GM12875 (cell line): ENCODE data around the gene COPB1.

Experiments used
- H3K4me3 ChIP-seq: one replicate; pipeline ENCODE4 v1.5.1; 2011; ENCODE audit warnings: low read depth, low read length, control low read depth
- CTCF ChIP-seq: IDR thresholded peaks from 2 replicates; pipeline ENCODE4 v1.5.1; 2011; ENCODE audit warnings: low read depth, mild to moderate bottlenecking, control low read depth, inconsistent platforms, low read length, moderate library complexity, borderline replicate concordance; ENCODE audit not compliant: insufficient read depth

Gene COPB1

GRCh38 chr11:14449302-14449714, 50.3 kb downstream of the COPB1 start:
- no peak for TF ChIP-seq CTCF
- no peak overlapping the region for H3K4me3 ChIP-seq

DNA sequence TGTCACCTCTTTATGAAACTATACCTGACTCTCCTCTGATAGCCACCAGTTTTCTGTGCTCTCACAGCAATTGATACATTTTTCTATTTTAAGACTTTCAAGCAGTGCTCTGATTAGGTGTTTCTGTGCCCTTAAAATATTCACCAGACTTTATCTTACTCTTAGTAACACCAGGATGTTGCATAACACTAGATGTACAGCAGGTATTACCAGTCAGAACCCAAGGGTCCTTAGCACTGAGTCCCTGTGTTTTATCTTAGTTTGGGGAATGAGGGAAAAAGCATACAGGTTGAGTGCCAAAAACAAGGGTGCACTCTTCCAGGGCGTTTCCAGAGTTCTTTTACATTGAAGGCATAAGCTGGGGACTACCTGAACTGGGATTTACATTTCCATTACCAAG, 51.4 kb downstream of the COPB1 start:
- no peak for TF ChIP-seq CTCF
- H3K4me3 ChIP-seq: no peak overlapping the region

DNA sequence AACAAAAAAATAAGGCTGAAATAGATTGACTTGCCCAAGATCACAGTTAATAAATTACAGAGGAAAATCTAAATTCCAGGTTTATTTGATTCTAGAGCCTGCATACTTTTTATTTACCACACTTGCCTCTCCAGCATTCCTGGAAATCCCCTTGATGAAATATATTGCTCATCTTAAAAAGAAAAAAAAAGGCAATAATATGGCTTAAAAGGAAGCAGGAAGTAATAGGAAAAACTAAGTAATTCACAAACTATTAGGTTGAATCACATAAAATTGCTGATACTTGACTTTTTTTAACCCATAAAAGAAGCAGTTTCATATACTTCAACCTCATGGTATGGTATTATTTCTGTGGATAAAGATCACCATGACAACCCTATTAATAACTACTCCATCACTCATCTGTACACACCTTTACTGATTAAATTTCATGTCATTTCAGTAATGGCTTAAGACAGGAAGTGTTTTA, 52.9 kb downstream of the COPB1 start:
- no peak for TF ChIP-seq CTCF
- no peak overlapping the region for H3K4me3 ChIP-seq

GRCh38 chr11:14445542-14446530, 53.8 kb downstream of the COPB1 start:
- no peak for TF ChIP-seq CTCF
- no peak overlapping the region for H3K4me3 ChIP-seq

DNA sequence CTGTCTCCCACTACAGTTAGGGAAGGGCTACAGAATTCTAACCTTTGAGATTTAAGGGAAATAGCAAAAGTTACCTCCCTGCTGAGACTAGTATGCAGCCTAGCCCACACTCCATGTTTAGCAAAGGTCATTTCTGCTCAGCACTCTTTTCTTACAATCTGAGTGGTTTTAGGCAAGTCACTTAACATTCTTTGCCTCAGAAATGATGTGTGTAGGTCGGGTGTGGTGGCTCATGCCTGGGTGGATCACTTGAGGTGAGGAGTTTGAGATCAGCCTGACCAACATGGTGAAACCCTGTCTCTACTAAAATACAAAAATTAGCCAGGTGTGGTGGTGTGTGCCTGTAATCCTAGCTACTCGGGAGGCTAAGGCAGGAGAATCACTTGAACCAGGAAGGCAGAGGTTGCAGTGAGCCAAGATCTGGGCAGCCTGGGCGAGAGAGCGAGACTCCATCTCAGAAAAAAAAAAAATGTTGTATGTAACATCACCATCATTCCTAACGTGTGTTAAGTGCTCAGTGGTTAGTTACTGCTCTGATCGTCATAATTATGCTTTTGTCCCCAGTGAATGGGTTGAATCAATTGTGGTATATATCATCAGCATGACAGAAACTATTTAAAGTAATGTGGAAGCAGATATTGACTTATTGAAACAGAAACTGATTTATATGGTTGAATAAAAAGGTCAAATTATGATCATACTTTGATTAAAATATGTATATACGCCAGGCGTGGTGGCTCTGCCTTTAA, 55.0 kb downstream of the COPB1 start:
- no peak for TF ChIP-seq CTCF
- no peak overlapping the region for H3K4me3 ChIP-seq

DNA sequence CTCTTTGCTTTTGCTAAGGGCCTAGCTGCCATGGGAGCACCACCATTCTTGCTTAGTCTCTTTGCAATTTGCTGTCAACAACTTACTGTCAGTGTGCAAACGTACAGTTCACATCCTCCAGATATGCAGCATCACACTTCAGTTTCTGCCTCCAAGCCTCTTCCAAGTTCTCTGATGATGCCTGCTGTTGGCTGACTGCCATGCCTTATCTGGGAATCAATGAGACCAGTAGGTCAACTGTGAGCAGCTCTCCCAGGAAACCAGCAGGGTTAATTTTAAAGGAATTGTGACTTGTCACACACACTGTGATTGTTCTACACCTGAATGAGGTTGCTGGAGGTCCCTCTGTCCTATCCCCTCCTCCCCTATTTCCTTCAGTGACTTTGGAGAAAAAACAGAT, 56.0 kb downstream of the COPB1 start:
- TF ChIP-seq CTCF: no peak
- H3K4me3 ChIP-seq: no peak overlapping the region
